Neural progenitor cell (in vitro differentiated cells): ENCODE measurements around the gene UBE3C.

Source experiments
- CTCF ChIP-seq: fragments of 200-600 bp; sonication (generic); IDR thresholded peaks from 2 replicates; pipeline ENCODE4 v1.5.1; 2017; ENCODE audit warnings: antibody characterized with exemption, mild to moderate bottlenecking
- EZH2 ChIP-seq: fragments of 200-600 bp; sonication (generic); IDR thresholded peaks from 2 replicates; pipeline ENCODE4 v1.6.1; 2017; ENCODE audit warnings: antibody characterized with exemption, mild to moderate bottlenecking, moderate library complexity
- EZH2phosphoT487 ChIP-seq: fragments of 200-600 bp; sonication (generic); IDR thresholded peaks from 2 replicates; pipeline ENCODE4 v1.6.1; 2017; ENCODE audit warnings: antibody characterized with exemption

- TF ChIP-seq EZH2 (no peak), CTCF (no peak), EZH2phosphoT487 (no peak)
These were observed 66.7 kb downstream of the UBE3C start for GRCh38 chr7:157205438-157205837.
